Astrocyte of the cerebellum (primary cell): ENCODE data around the gene EIF4G1.
A peak's percentile ranks its signal among the peaks of the same experiment; 100 is the strongest.

ENCODE experiments used
- DNase-seq: peaks from one replicate; pipeline ENCODE4 v3.0.0-alpha.2; 2011; ENCODE audit warnings: low read depth
- H3K4me3 ChIP-seq: 2 replicates; pipeline ENCODE4 v1.5.1; 2011; ENCODE audit warnings: mild to moderate bottlenecking, low read depth, low read length, moderate library complexity
- CTCF ChIP-seq: IDR thresholded peaks from 2 replicates; pipeline ENCODE4 v1.5.1; 2012; ENCODE audit warnings: low read length, low read depth, moderate library complexity, mild to moderate bottlenecking; ENCODE audit errors: missing control alignments
- in situ Hi-C: cut with HindIII; loops from 2 replicates; pipeline ENCODE4 v1.10.0; 2017; ENCODE audit warnings: low sequenced_read_pairs

Gene EIF4G1

GRCh38 chr3:184379358-184380184 lies 65.2 kb downstream of the EIF4G1 start, which contains the start of gene CHRD:
TSS of gene CHRD (plus strand) at chr3:184380054. CDS start at chr3:184380319, 265 bp downstream.
- peak within 1 kb of the TSS; percentile 31 for H3K4me3 ChIP-seq
- no peak for TF ChIP-seq CTCF
- in situ Hi-C loops = no loop called here
- DNase-seq = no peak

DNA sequence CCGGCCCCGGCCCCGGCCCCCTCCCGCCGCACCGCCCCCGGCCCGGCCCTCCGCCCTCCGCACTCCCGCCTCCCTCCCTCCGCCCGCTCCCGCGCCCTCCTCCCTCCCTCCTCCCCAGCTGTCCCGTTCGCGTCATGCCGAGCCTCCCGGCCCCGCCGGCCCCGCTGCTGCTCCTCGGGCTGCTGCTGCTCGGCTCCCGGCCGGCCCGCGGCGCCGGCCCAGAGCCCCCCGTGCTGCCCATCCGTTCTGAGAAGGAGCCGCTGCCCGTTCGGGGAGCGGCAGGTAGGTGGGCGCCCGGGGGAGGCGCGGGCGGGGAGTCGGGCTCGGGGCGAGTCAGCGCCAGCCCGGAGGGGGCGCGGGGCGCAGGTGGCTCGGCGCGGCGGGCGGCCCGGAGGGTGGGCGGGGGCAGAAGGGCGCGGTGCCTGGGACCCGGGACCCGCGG lies 65.8 kb downstream of the EIF4G1 start:
- TF ChIP-seq CTCF = no peak
- in situ Hi-C loops = no loop called here
- DNase-seq = no peak
- peak overlapping the region; percentile 31 for H3K4me3 ChIP-seq

- no peak for TF ChIP-seq CTCF
- no peak for DNase-seq
- in situ Hi-C loops = no loop called here
- H3K4me3 ChIP-seq = peak overlapping the region; percentile 31
These were observed 66.3 kb downstream of the EIF4G1 start for GRCh38 chr3:184380627-184381260.

DNA sequence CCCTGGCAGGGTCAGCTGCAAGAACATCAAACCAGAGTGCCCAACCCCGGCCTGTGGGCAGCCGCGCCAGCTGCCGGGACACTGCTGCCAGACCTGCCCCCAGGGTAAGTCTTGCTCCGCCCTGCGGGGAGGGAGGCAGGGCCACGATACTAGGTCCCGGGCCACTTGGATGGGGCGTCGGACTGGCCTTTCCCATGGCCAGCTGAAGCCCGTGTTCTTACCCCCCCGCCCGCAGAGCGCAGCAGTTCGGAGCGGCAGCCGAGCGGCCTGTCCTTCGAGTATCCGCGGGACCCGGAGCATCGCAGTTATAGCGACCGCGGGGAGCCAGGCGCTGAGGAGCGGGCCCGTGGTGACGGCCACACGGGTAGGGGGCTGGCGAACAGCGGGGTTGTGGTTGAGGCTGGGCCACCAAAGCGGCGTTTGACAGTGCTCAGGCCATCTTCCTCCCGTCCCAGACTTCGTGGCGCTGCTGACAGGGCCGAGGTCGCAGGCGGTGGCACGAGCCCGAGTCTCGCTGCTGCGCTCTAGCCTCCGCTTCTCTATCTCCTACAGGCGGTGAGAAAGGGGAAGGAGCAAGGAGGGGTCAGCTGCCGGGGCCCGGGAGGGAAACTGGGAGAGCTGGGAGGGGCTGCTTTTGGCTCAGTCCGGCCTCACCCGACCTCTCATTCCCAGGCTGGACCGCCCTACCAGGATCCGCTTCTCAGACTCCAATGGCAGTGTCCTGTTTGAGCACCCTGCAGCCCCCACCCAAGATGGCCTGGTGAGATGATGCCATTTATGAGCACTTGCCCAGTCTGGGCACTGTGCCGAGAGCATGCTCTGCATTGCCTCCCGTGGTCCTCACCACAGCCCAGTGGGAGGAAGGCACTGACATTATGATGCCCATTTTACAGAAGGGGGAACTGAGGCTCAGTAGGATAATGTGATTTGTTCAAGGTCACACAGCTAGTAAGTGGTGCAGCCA lies 67.1 kb downstream of the EIF4G1 start:
- no peak for TF ChIP-seq CTCF
- H3K4me3 ChIP-seq = no peak overlapping the region
- no peak for DNase-seq
- in situ Hi-C loops = no loop called here

GRCh38 chr3:184382326-184383032 lies 68.1 kb downstream of the EIF4G1 start:
- TF ChIP-seq CTCF = no peak
- in situ Hi-C loops = no loop called here
- H3K4me3 ChIP-seq = no peak overlapping the region
- DNase-seq = no peak
